H1 (cell line): ENCODE results near the gene USP8. TPM values are rescaled to one million over a fixed set of nuclear protein-coding genes. Genes with fewer than 3 reads are reported as not detected.

Source experiments
- CTCF ChIA-PET: fragments of 300-600 bp; sonication (Branson Sonifier 250); formaldehyde crosslinking; loops from one replicate; lab custom pipeline; 2021; ENCODE audit not compliant: partially characterized antibody; lab: Charles Lee
- POLR2A ChIA-PET: fragments of 300-600 bp; sonication (Branson Sonifier 250); formaldehyde crosslinking; loops from one replicate; lab custom pipeline; 2021; ENCODE audit warnings: inconsistent platforms; ENCODE audit not compliant: partially characterized antibody; lab: Charles Lee
- DNase-seq, 2 experiments: peaks; one replicate each; pipeline versions ENCODE4 v3.0.0 to v3.0.0-alpha.2; 2010 to 2022; ENCODE audit warnings: low spot score in 2 of 2, low read depth in 1 of 2, mixed read lengths in 1 of 2
- FAIRE-seq: peaks from 2 replicates; lab custom pipeline; 2011; peaks lifted over from hg19 to GRCh38; lab: Jason Lieb, UNC
- H2AFZ ChIP-seq: 2 replicates; pipeline ENCODE4 v1.8.1; 2012; ENCODE audit warnings: low read length, inconsistent platforms
- H2AK5ac ChIP-seq: 2 replicates; pipeline ENCODE4 v1.6.1; 2013; ENCODE audit warnings: low read depth, low read length
- H2BK120ac ChIP-seq: replicated peaks from 2 replicates; pipeline ENCODE3; 2013; ENCODE audit warnings: low read depth, low read length, inconsistent platforms
- H2BK12ac ChIP-seq: 2 replicates; pipeline ENCODE4 v1.6.1; 2013; ENCODE audit warnings: low read depth, low read length
- H2BK15ac ChIP-seq: 2 replicates; pipeline ENCODE4 v1.6.1; 2013; ENCODE audit warnings: low read length
- H2BK20ac ChIP-seq: 2 replicates; pipeline ENCODE4 v1.6.1; 2013; ENCODE audit warnings: low read length
- H2BK5ac ChIP-seq: 2 replicates; pipeline ENCODE4 v1.6.1; 2013; ENCODE audit warnings: low read depth, low read length
- H3K14ac ChIP-seq: 2 replicates; pipeline ENCODE4 v1.6.1; 2013; ENCODE audit warnings: inconsistent platforms; ENCODE audit not compliant: insufficient read length
- H3K18ac ChIP-seq: 2 replicates; pipeline ENCODE4 v1.6.1; 2013; ENCODE audit warnings: low read length; ENCODE audit errors: extremely low read depth
- H3K23ac ChIP-seq: 2 replicates; pipeline ENCODE4 v1.6.1; 2013; ENCODE audit warnings: inconsistent platforms; ENCODE audit not compliant: insufficient read length
- H3K23me2 ChIP-seq: 2 replicates; pipeline ENCODE4 v1.6.1; 2013; ENCODE audit warnings: low read depth, low read length
- H3K27ac ChIP-seq: 2 replicates; pipeline ENCODE4 v1.6.1; 2011; ENCODE audit warnings: low read depth, low read length, inconsistent platforms
- H3K27me3 ChIP-seq, 4 experiments: replicated peaks in 1 of 4; 1 replicate in 1 of 4; 2 replicates in 3 of 4; pipeline versions ENCODE4 v1.6.1 to v1.8.1; 2011 to 2013; ENCODE audit warnings: low read length in 3 of 4, mild to moderate bottlenecking in 3 of 4, inconsistent platforms in 2 of 4, mixed read lengths in 2 of 4, moderate library complexity in 1 of 4; ENCODE audit not compliant: control insufficient read depth in 3 of 4, insufficient read depth in 3 of 4; ENCODE audit errors: extremely low read depth in 1 of 4
- H3K36me3 ChIP-seq, 4 experiments: 2 replicates each; pipeline versions ENCODE4 v1.6.1 to v1.8.1; 2011 to 2013; ENCODE audit warnings: mild to moderate bottlenecking in 4 of 4, low read length in 3 of 4, moderate library complexity in 2 of 4, control low read depth in 1 of 4, inconsistent platforms in 1 of 4; ENCODE audit not compliant: insufficient read depth in 4 of 4, control insufficient read depth in 2 of 4
- H3K4ac ChIP-seq: replicated peaks from 2 replicates; pipeline ENCODE3; 2013; ENCODE audit warnings: low read length, low read depth, mixed read lengths, inconsistent platforms; ENCODE audit not compliant: insufficient read length
- H3K4me1 ChIP-seq, 4 experiments: replicated peaks in 1 of 4; 1 replicate in 1 of 4; 2 replicates in 3 of 4; pipeline versions ENCODE4 v1.6.1 to v1.8.1; 2011 to 2013; ENCODE audit warnings: low read length in 3 of 4, inconsistent platforms in 2 of 4, mixed read lengths in 1 of 4; ENCODE audit not compliant: insufficient read depth in 4 of 4, control insufficient read depth in 3 of 4
- H3K4me2 ChIP-seq, 2 experiments: 2 replicates each; pipeline versions ENCODE4 v1.6.1 to v1.8.1; 2011 to 2013; ENCODE audit warnings: low read depth in 2 of 2, low read length in 2 of 2, control low read depth in 1 of 2, inconsistent platforms in 1 of 2, mild to moderate bottlenecking in 1 of 2; ENCODE audit not compliant: insufficient read depth in 1 of 2
- H3K4me3 ChIP-seq, 4 experiments: fragments of 200-600, 300-600 bp in 1 of 4; sonication (generic), shearing (Covaris generic), sonication (Bioruptor Twin) in 1 of 4; 2 replicates each; pipeline versions ENCODE4 v1.5.1 to v1.8.1; 2011 to 2016; ENCODE audit warnings: low read length in 4 of 4, low read depth in 3 of 4, control low read depth in 2 of 4, inconsistent platforms in 2 of 4, mild to moderate bottlenecking in 2 of 4, mixed read lengths in 1 of 4, moderate library complexity in 1 of 4; ENCODE audit not compliant: insufficient read depth in 2 of 4; ENCODE audit errors: extremely low read depth in 1 of 4
- H3K56ac ChIP-seq: replicated peaks from 2 replicates; pipeline ENCODE3; 2013; ENCODE audit warnings: low read depth, mild to moderate bottlenecking, mixed read lengths, low read length, inconsistent platforms; ENCODE audit not compliant: insufficient read length
- H3K79me1 ChIP-seq: 2 replicates; pipeline ENCODE4 v1.6.1; 2013; ENCODE audit warnings: low read depth, low read length, control low read depth
- H3K79me2 ChIP-seq, 2 experiments: 2 replicates each; pipeline versions ENCODE4 v1.6.1 to v1.8.1; 2012 to 2013; ENCODE audit warnings: low read length in 2 of 2, mild to moderate bottlenecking in 2 of 2, inconsistent platforms in 1 of 2; ENCODE audit not compliant: insufficient read depth in 2 of 2, control insufficient read depth in 1 of 2
- H3K9ac ChIP-seq, 4 experiments: replicated peaks in 1 of 4; 1 replicate in 1 of 4; 2 replicates in 3 of 4; pipeline versions ENCODE4 v1.6.1 to v1.8.1; 2011 to 2013; ENCODE audit warnings: low read depth in 3 of 4, low read length in 3 of 4, control low read depth in 2 of 4, mild to moderate bottlenecking in 2 of 4, moderate library complexity in 2 of 4, inconsistent platforms in 1 of 4; ENCODE audit errors: extremely low read depth in 1 of 4
- H3K9me3 ChIP-seq, 2 experiments: 2 replicates each; pipeline versions ENCODE4 v1.6.1 to v1.8.1; 2012 to 2013; ENCODE audit warnings: mild to moderate bottlenecking in 2 of 2, moderate library complexity in 2 of 2, control low read depth in 1 of 2, inconsistent platforms in 1 of 2, low read depth in 1 of 2, low read length in 1 of 2, mixed read lengths in 1 of 2; ENCODE audit not compliant: insufficient read depth in 2 of 2
- H4K20me1 ChIP-seq, 2 experiments: replicated peaks in 1 of 2; 2 replicates each; pipeline versions ENCODE3 to v1.8.1; 2011 to 2013; ENCODE audit warnings: inconsistent platforms in 2 of 2, low read length in 2 of 2, mild to moderate bottlenecking in 1 of 2; ENCODE audit not compliant: insufficient read depth in 2 of 2, control insufficient read depth in 1 of 2
- H4K5ac ChIP-seq: 2 replicates; pipeline ENCODE4 v1.6.1; 2013; ENCODE audit warnings: low read length, low read depth, mixed read lengths, inconsistent platforms; ENCODE audit not compliant: insufficient read length
- H4K8ac ChIP-seq: 2 replicates; pipeline ENCODE4 v1.8.0; 2013; ENCODE audit warnings: mild to moderate bottlenecking, moderate library complexity, low read length, inconsistent platforms; ENCODE audit not compliant: insufficient read depth; ENCODE audit errors: extremely low read depth
- H4K91ac ChIP-seq: replicated peaks from 2 replicates; pipeline ENCODE3; 2013; ENCODE audit warnings: low read length, mixed read lengths, inconsistent platforms; ENCODE audit not compliant: insufficient read length
- CBX8 ChIP-seq: fragments of 300-800, 300-1000 bp; sonication (generic); IDR thresholded peaks from 2 replicates; pipeline ENCODE4 v1.7.1; 2016; ENCODE audit warnings: low read depth, low read length, borderline replicate concordance
- CEBPB ChIP-seq: IDR thresholded peaks from 2 replicates; pipeline ENCODE4 v1.6.1; 2012; ENCODE audit warnings: low read depth, low read length
- CTCF ChIP-seq, 3 experiments: IDR thresholded peaks; 1 replicate in 2 of 3; 2 replicates in 1 of 3; pipeline versions ENCODE4 v1.5.1 to v1.6.1; 2011; ENCODE audit warnings: low read length in 3 of 3, mild to moderate bottlenecking in 3 of 3, inconsistent platforms in 2 of 3, low read depth in 1 of 3, moderate library complexity in 1 of 3; ENCODE audit not compliant: insufficient read depth in 1 of 3; ENCODE audit errors: control extremely low read depth in 1 of 3
- E2F6 ChIP-seq: IDR thresholded peaks from 2 replicates; pipeline ENCODE4 v1.6.1; 2012; ENCODE audit warnings: inconsistent platforms
- GABPA ChIP-seq: IDR thresholded peaks from 2 replicates; pipeline ENCODE4 v1.6.1; 2011; ENCODE audit warnings: mild to moderate bottlenecking, low read length, moderate library complexity, borderline replicate concordance; ENCODE audit not compliant: insufficient read depth
- HDAC2 ChIP-seq, 2 experiments: fragments of 300-600 bp in 1 of 2; sonication (generic) in 1 of 2; IDR thresholded peaks; 2 replicates each; pipeline ENCODE4 v1.6.1; 2011 to 2012; ENCODE audit warnings: low read depth in 2 of 2, low read length in 2 of 2, mild to moderate bottlenecking in 2 of 2, moderate library complexity in 2 of 2, borderline replicate concordance in 1 of 2, inconsistent platforms in 1 of 2
- JUND ChIP-seq: IDR thresholded peaks from 2 replicates; pipeline ENCODE4 v1.6.1; 2011; ENCODE audit warnings: mild to moderate bottlenecking, improper control_type of control experiment, low read length
- POLR2A ChIP-seq, 2 experiments: IDR thresholded peaks; 1 replicate in 1 of 2; 2 replicates in 1 of 2; pipeline ENCODE4 v1.6.1; 2011; ENCODE audit warnings: low read depth in 2 of 2, low read length in 2 of 2, mild to moderate bottlenecking in 2 of 2; ENCODE audit errors: control extremely low read depth in 1 of 2
- RNF2 ChIP-seq: fragments of 200-900, 300-1000 bp; sonication (generic); IDR thresholded peaks from 2 replicates; pipeline ENCODE4 v1.7.1; 2016; ENCODE audit warnings: borderline replicate concordance, low read depth, mild to moderate bottlenecking, antibody characterized with exemption, low read length; ENCODE audit not compliant: poor library complexity, severe bottlenecking; ENCODE audit errors: missing control alignments
- TCF12 ChIP-seq: IDR thresholded peaks from 2 replicates; pipeline ENCODE4 v1.6.1; 2011; ENCODE audit warnings: low read depth, mild to moderate bottlenecking, low read length
- ZNF274 ChIP-seq: IDR thresholded peaks from 2 replicates; pipeline ENCODE4 v1.7.0; 2012; ENCODE audit warnings: low read length, borderline replicate concordance; ENCODE audit errors: extremely low read depth
- WGBS, 2 experiments: shearing (Covaris generic) in 1 of 2; methylation state at CpG; one replicate each; pipeline versions ENCODE4 v1.1.6 to v1.1.7; 2013 to 2015; ENCODE audit warnings: low lambda C conversion rate in 2 of 2, mixed read lengths in 2 of 2, inconsistent platforms in 1 of 2, low coverage in 1 of 2, missing lambda C conversion rate in 1 of 2; ENCODE audit not compliant: insufficient replicate concordance in 2 of 2, insufficient coverage in 1 of 2, insufficient read length in 1 of 2; ENCODE audit errors: extremely low coverage in 1 of 2, missing lambda C conversion rate in 1 of 2; 5-methylcytosine and 5-hydroxymethylcytosine counted together
- polyA plus RNA-seq, 7 experiments: library from polyadenylated mRNA; depleted of rRNA in 3 of 7; stranded (reverse) in 5 of 7; unstranded in 2 of 7; fragments of >200 nt in 5 of 7; fragments of 200-250 nt in 2 of 7; gene quantifications; 1 replicate in 5 of 7; 2 replicates in 1 of 7; 4 replicates in 1 of 7; pipeline versions ENCODE4 v1.2.1 to v1.2.3, GENCODE V29; 2011 to 2013; ENCODE audit warnings: missing spikeins in 2 of 7, mixed read lengths in 2 of 7
- total RNA-seq: library from RNA; stranded (reverse); fragmentation: NEBNext Ultra II Directional; extraction: Animal tissue kit (Norgen Biotek cat#: 25700); gene quantifications from 2 replicates; pipeline ENCODE4 v1.2.1, GENCODE V29; 2021

The USP8 gene
- total and polyA plus RNA-seq, 2 of the 8 experiments (the other 6 are each of a cell fraction or from before 2014, with no cell fraction given) = 19.9 to 66.2 TPM

GRCh38 chr15:50378776-50379175 lies 45.4 kb upstream of the USP8 start:
- no peaks in the 10 kb centered on the region for H3K36me3 ChIP-seq
- H3K4me3 ChIP-seq = no peak overlapping the region
- TF ChIP-seq ZNF274 = no peak
- no peak for TF ChIP-seq CBX8
- TF ChIP-seq GABPA = no peak
- TF ChIP-seq RNF2 = no peak
- TF ChIP-seq CEBPB = no peak
- TF ChIP-seq HDAC2 (IDR thresholded peaks at IDR 0.05; ENCODE audit: borderline replicate concordance in 1 of 2, low read depth in 2 of 2, low read length in 2 of 2) = no peak
- no peak for TF ChIP-seq TCF12
- TF ChIP-seq E2F6 = no peak
- no peak for TF ChIP-seq JUND
- TF ChIP-seq POLR2A (IDR thresholded peaks at IDR 0.05; ENCODE audit: control extremely low read depth in 1 of 2, low read depth in 2 of 2, low read length in 2 of 2) = no peak
- no peak for TF ChIP-seq CTCF (IDR thresholded peaks at IDR 0.05; ENCODE audit: control extremely low read depth in 1 of 3, insufficient read depth in 1 of 3, low read depth in 1 of 3, low read length in 3 of 3)
- TF ChIP-seq, all 59 proteins: peak for 0
- Histone ChIP-seq H4K20me1 (no peaks in the 10 kb centered on the region), H4K8ac (no peak overlapping the region), H2BK120ac (no peak overlapping the region), H3K18ac (no peak overlapping the region), H3K23me2 (no peaks in the 10 kb centered on the region), H3K23ac (no peak overlapping the region), H3K4me1 (no peaks in the 10 kb centered on the region), H2BK5ac (no peak overlapping the region), H2BK15ac (no peak overlapping the region), H3K9ac (no peak overlapping the region), H3K9me3 (no peaks in the 10 kb centered on the region), H2AK5ac (no peak overlapping the region), H3K56ac (no peak overlapping the region), H3K27me3 (no peaks in the 10 kb centered on the region), H3K27ac (no peak overlapping the region), H3K4ac (no peak overlapping the region), H3K79me1 (no peaks in the 10 kb centered on the region), H2BK12ac (no peak overlapping the region), H4K91ac (no peak overlapping the region), H4K5ac (no peak overlapping the region), H3K4me2 (no peak overlapping the region), H2BK20ac (no peak overlapping the region), H2AFZ (no peak overlapping the region), H3K14ac (no peak overlapping the region), H3K79me2 (no peaks in the 10 kb centered on the region)
- DNase-seq (no peak), FAIRE-seq (no peak)
- CTCF ChIA-PET = no interaction called here
- POLR2A ChIA-PET = interaction anchor here (1.1 to 2.7 kb wide), 2 partner anchors 19 to 23 kb away, joined by 3 to 11 read pairs; partner anchors contain the start of gene GABPB1
- 100% methylated on average over 1 of the region's 1 CpG; no CpG with 5 or more reads in 1 of the 2 experiments for WGBS, 2 experiments
